Upper lobe of left lung (tissue), 6 donors: ENCODE results near the gene GPATCH8. TPM values are rescaled to one million over a fixed set of nuclear protein-coding genes. Genes with fewer than 3 reads are reported as not detected.
"Not testable (repeated sequence)": the region's sequence is repeated elsewhere in the genome, so short reads cannot be mapped to it uniquely, and the experiment has no call there.

Experiments
- ATAC-seq, 2 donors: fragments of 200-7000 bp; cut with Tn5 transposase; one replicate each; pipeline ENCODE4 v1.9.1; 2022; ENCODE audit warnings: mild to moderate bottlenecking in 2 of 2, moderate library complexity in 2 of 2; ENCODE audit not compliant: low FRiP score in 2 of 2
- DNase-seq, 2 donors: peaks; one replicate each; pipeline ENCODE4 v3.0.0-alpha.2; 2019 to 2020
- H3K27ac ChIP-seq, 4 donors: fragments of 200-600 bp; sonication (generic); one replicate each; pipeline ENCODE4 v1.5.1; 2016 to 2019
- H3K27me3 ChIP-seq, 4 donors: fragments of 200-600 bp; sonication (generic); one replicate each; pipeline ENCODE4 v1.5.1; 2017 to 2019
- H3K36me3 ChIP-seq, 4 donors: fragments of 200-600 bp; sonication (generic); one replicate each; pipeline ENCODE4 v1.5.1; 2016 to 2019
- H3K4me1 ChIP-seq, 4 donors: fragments of 200-600 bp; sonication (generic); one replicate each; pipeline ENCODE4 v1.5.1; 2018 to 2019
- H3K4me3 ChIP-seq, 4 donors: fragments of 200-600 bp; sonication (generic); one replicate each; pipeline ENCODE4 v1.5.1; 2017 to 2019; ENCODE audit warnings: mild to moderate bottlenecking in 2 of 4, moderate library complexity in 1 of 4
- H3K9me3 ChIP-seq, 4 donors: fragments of 200-600 bp; sonication (generic); one replicate each; pipeline ENCODE4 v1.5.1; 2018 to 2019
- CTCF ChIP-seq, 6 experiments: fragments of 450-650 bp in 4 of 6; fragments of 200-600 bp in 2 of 6; sonication (generic) in 2 of 6; IDR thresholded peaks; one replicate each; pipeline ENCODE4 v1.5.1; 2016 to 2019; ENCODE audit warnings: antibody characterized with exemption in 6 of 6
- EP300 ChIP-seq, 4 donors: sonication (generic); formaldehyde crosslinking; IDR thresholded peaks; one replicate each; pipeline ENCODE4 v1.5.1; 2017; ENCODE audit warnings: antibody characterized with exemption in 4 of 4, control low read depth in 2 of 4
- POLR2A ChIP-seq, 4 donors: fragments of 450-650 bp; IDR thresholded peaks; one replicate each; pipeline ENCODE4 v1.5.1; 2016 to 2017; ENCODE audit warnings: antibody characterized with exemption in 4 of 4, mild to moderate bottlenecking in 2 of 4
- POLR2AphosphoS5 ChIP-seq, 2 donors: sonication (generic); formaldehyde crosslinking; IDR thresholded peaks; one replicate each; pipeline ENCODE4 v1.5.1; 2017; ENCODE audit warnings: antibody characterized with exemption in 2 of 2
- WGBS, 2 donors: methylation state at CpG; one replicate each; pipeline ENCODE4 v1.1.5; 2017 to 2018; 5-methylcytosine and 5-hydroxymethylcytosine counted together
- total RNA-seq, 6 donors: library from RNA; depleted of rRNA in 4 of 6; stranded (reverse); fragments of >200 nt in 4 of 6; gene quantifications; one replicate each; pipeline versions ENCODE4 v1.1.0 to v1.2.1, GENCODE V29; 2016 to 2021
- donor health status: DM: no; HTN: no; CAD: no; lungs with moderate emphysema.
- donor health status: DM: no; HTN: yes; CAD: no; lungs with severe emphysema.

GPATCH8 gene
- total RNA-seq, 6 donors from 2014 or later, result 27.2 to 74.5 (median 44.1) TPM

GRCh38 chr17:44376779-44377178 is 126.4 kb downstream of the GPATCH8 start:
- WGBS, 2 donors, result 90 to 94% methylated on average over 12 of the region's 12 CpGs
- no peaks in the 10 kb centered on the region for H3K36me3 ChIP-seq

GRCh38 chr17:44376124-44376523 is 127.1 kb downstream of the GPATCH8 start:
- DNase-seq, result peak in 1 of 2 donors; percentile 76
- Histone ChIP-seq H3K27me3 (no peaks in the 10 kb centered on the region), H3K27ac (no peak overlapping the region), H3K9me3 (no peaks in the 10 kb centered on the region), H3K36me3 (no peaks in the 10 kb centered on the region), H3K4me1 (peaks cover 2 to 22% (median 10%) of the 10 kb centered on the region in 4 donors), H3K4me3 (no peak overlapping the region)
- TF ChIP-seq POLR2A (IDR thresholded peaks at IDR 0.05), result no peak
- peak in 4 of 6 experiments; percentile 9 to 32 (median 20) for TF ChIP-seq CTCF (IDR thresholded peaks at IDR 0.05)
- 26% methylated on average over 4 to 5 of the region's 5 CpGs for WGBS, 2 donors
- ATAC-seq, result peak; percentile 27 to 34

More at GRCh38 chr17:44376779-44377178, 126.4 kb downstream of the GPATCH8 start:
- Histone ChIP-seq H3K27ac (no peak overlapping the region), H3K4me1 (peaks cover 2 to 22% (median 10%) of the 10 kb centered on the region in 4 donors), H3K9me3 (no peaks in the 10 kb centered on the region), H3K4me3 (no peak overlapping the region), H3K27me3 (no peaks in the 10 kb centered on the region)
- DNase-seq, result no peak
- no peak for ATAC-seq
- TF ChIP-seq POLR2AphosphoS5 (IDR thresholded peaks at IDR 0.05) (no peak), EP300 (IDR thresholded peaks at IDR 0.05) (no peak), POLR2A (IDR thresholded peaks at IDR 0.05) (no peak), CTCF (IDR thresholded peaks at IDR 0.05) (no peak)

GRCh38 chr17:44375196-44376017 is 127.8 kb downstream of the GPATCH8 start:
- DNase-seq (peak in 1 of 2 donors; percentile 50), ATAC-seq (peak in 1 of 2 donors; percentile 14)
- H3K36me3 ChIP-seq, result no peaks in the 10 kb centered on the region
- peaks cover 2 to 22% (median 10%) of the 10 kb centered on the region in 4 donors for H3K4me1 ChIP-seq
- 19 to 59% methylated on average over 6 to 20 of the region's 22 CpGs for WGBS, 2 donors
- no peak overlapping the region for H3K4me3 ChIP-seq
- no peaks in the 10 kb centered on the region for H3K9me3 ChIP-seq
- H3K27me3 ChIP-seq, result no peaks in the 10 kb centered on the region
- no peak for TF ChIP-seq POLR2AphosphoS5 (IDR thresholded peaks at IDR 0.05)
- no peak overlapping the region for H3K27ac ChIP-seq

- Histone ChIP-seq H3K27ac (no peak overlapping the region), H3K9me3 (no peaks in the 10 kb centered on the region), H3K27me3 (no peaks in the 10 kb centered on the region), H3K4me3 (peak overlapping the region in 1 of 4 donors; percentile 8), H3K36me3 (no peaks in the 10 kb centered on the region), H3K4me1 (peaks cover 2 to 22% (median 10%) of the 10 kb centered on the region in 4 donors)
- WGBS, 2 donors, result 37 to 71% methylated on average over 7 to 28 of the region's 31 CpGs
- DNase-seq, result peak; percentile 41 to 85
- TF ChIP-seq POLR2AphosphoS5 (IDR thresholded peaks at IDR 0.05) (no peak), CTCF (IDR thresholded peaks at IDR 0.05) (no peak), POLR2A (IDR thresholded peaks at IDR 0.05) (no peak), EP300 (IDR thresholded peaks at IDR 0.05) (no peak)
- peak; percentile 7 to 15 for ATAC-seq
Measured at GRCh38 chr17:44374306-44375195, 128.7 kb downstream of the GPATCH8 start.

GRCh38 chr17:44372036-44372435 is 131.2 kb downstream of the GPATCH8 start:
- Histone ChIP-seq H3K4me1 (peaks cover 2 to 22% (median 10%) of the 10 kb centered on the region in 4 donors), H3K27me3 (no peaks in the 10 kb centered on the region), H3K36me3 (no peaks in the 10 kb centered on the region), H3K9me3 (no peaks in the 10 kb centered on the region), H3K4me3 (no peak overlapping the region), H3K27ac (no peak overlapping the region)
- ATAC-seq (no peak), DNase-seq (no peak)
- TF ChIP-seq POLR2AphosphoS5 (IDR thresholded peaks at IDR 0.05) (no peak), CTCF (IDR thresholded peaks at IDR 0.05) (no peak), POLR2A (IDR thresholded peaks at IDR 0.05) (no peak), EP300 (IDR thresholded peaks at IDR 0.05) (no peak)
- 83 to 87% methylated on average over 7 to 10 of the region's 10 CpGs for WGBS, 2 donors

- H3K36me3 ChIP-seq, DNase-seq, H3K27ac ChIP-seq, H3K27me3 ChIP-seq, H3K4me1 ChIP-seq, ATAC-seq, H3K9me3 ChIP-seq, H3K4me3 ChIP-seq: not testable (repeated sequence)
- 47 to 67% methylated on average over 17 of the region's 17 CpGs for WGBS, 2 donors
Measured at GRCh38 chr17:44369414-44370023, 133.7 kb downstream of the GPATCH8 start.
